Medulla oblongata (tissue), 1 donor: Measurements from ENCODE around the gene CLEC4F.
"Not testable (repeated sequence)": the region's sequence is repeated elsewhere in the genome, so short reads cannot be mapped to it uniquely, and the experiment has no call there.

Experiments used
- DNase-seq: peaks from one replicate; pipeline ENCODE4 v3.0.0-alpha.2; 2015; ENCODE audit errors: extremely low spot score

Gene CLEC4F

GRCh38 chr2:70827388-70827787 lies 7.0 kb upstream of the CLEC4F start:
- DNase-seq: no peak

- DNase-seq: no peak
Measured at GRCh38 chr2:70826696-70827350, 6.4 kb upstream of the CLEC4F start.

- no peak for DNase-seq
Measured at GRCh38 chr2:70823249-70823648, 2.9 kb upstream of the CLEC4F start.

- no peak for DNase-seq
Measured at GRCh38 chr2:70822843-70823242, 2.4 kb upstream of the CLEC4F start.

- no peak for DNase-seq
Measured at GRCh38 chr2:70817284-70817954, 3.0 kb downstream of the CLEC4F start.

GRCh38 chr2:70816726-70817125 lies 3.7 kb downstream of the CLEC4F start:
- no peak for DNase-seq

- no peak for DNase-seq
Measured at GRCh38 chr2:70808983-70809958, 11.1 kb downstream of the CLEC4F start.

- no peak for DNase-seq
Measured at GRCh38 chr2:70807828-70808118, 12.6 kb downstream of the CLEC4F start.

GRCh38 chr2:70807102-70807827 lies 13.1 kb downstream of the CLEC4F start:
- DNase-seq: no peak

- DNase-seq: no peak
Measured at GRCh38 chr2:70806620-70807019, 13.8 kb downstream of the CLEC4F start.

- no peak for DNase-seq
Measured at GRCh38 chr2:70806013-70806412, 14.4 kb downstream of the CLEC4F start.

- DNase-seq: no peak
Measured at GRCh38 chr2:70801607-70802263, 18.7 kb downstream of the CLEC4F start.

- no peak for DNase-seq
Measured at GRCh38 chr2:70799706-70800105, 20.7 kb downstream of the CLEC4F start.

- not testable (repeated sequence) for DNase-seq
Measured at GRCh38 chr2:70797996-70798395, 22.4 kb downstream of the CLEC4F start.

GRCh38 chr2:70797506-70797905 lies 22.9 kb downstream of the CLEC4F start:
- no peak for DNase-seq

- DNase-seq: no peak
Measured at GRCh38 chr2:70796262-70796661, 24.1 kb downstream of the CLEC4F start.

- DNase-seq: no peak
Measured at GRCh38 chr2:70795164-70795995, 25.0 kb downstream of the CLEC4F start.

GRCh38 chr2:70793450-70793849 lies 26.9 kb downstream of the CLEC4F start:
- DNase-seq: peak; percentile 34

GRCh38 chr2:70790136-70790828 lies 30.1 kb downstream of the CLEC4F start, which contains the start of gene FIGLA:
Gene FIGLA (minus strand): TSS chr2:70790643. CDS start chr2:70790638, 5 bp downstream.
- DNase-seq: no peak
